OCI-LY1 (cell line): ENCODE data around the gene DAZL.

Source experiments
- CTCF ChIP-seq: fragments of 200-600 bp; sonication (generic), shearing (Covaris generic); IDR thresholded peaks from 2 replicates; pipeline ENCODE4 v1.5.1; 2017; ENCODE audit warnings: mild to moderate bottlenecking, antibody characterized with exemption, low read length, moderate library complexity, mixed read lengths
- EZH2 ChIP-seq: fragments of 200-600 bp; sonication (generic), shearing (Covaris generic); IDR thresholded peaks from 2 replicates; pipeline ENCODE4 v1.8.0; 2017; ENCODE audit warnings: borderline replicate concordance, mixed run types, mild to moderate bottlenecking, antibody characterized with exemption, low read length, moderate library complexity, mixed read lengths

GRCh38 chr3:16616083-16616482, 10.9 kb upstream of the DAZL start:
- TF ChIP-seq EZH2 (no peak), CTCF (no peak)
